ENCODE data around the gene PROC.

The PROC gene

GRCh38 chr2:127456960-127457359 is 38.7 kb downstream of the PROC start:
- no peak for DNase-seq (ENCODE audit: low spot score)

- no peak for DNase-seq (ENCODE audit: low spot score)
Measured at GRCh38 chr2:127462461-127462860, 44.2 kb downstream of the PROC start.

- DNase-seq (ENCODE audit: low spot score), result no peak
Measured at GRCh38 chr2:127463155-127463991, 45.1 kb downstream of the PROC start.

- no peak for DNase-seq (ENCODE audit: low spot score)
Measured at GRCh38 chr2:127464470-127465257, 46.4 kb downstream of the PROC start.

- no peak for DNase-seq (ENCODE audit: low spot score)
Measured at GRCh38 chr2:127465258-127465657, 47.0 kb downstream of the PROC start.

- no peak for DNase-seq (ENCODE audit: low spot score)
Measured at GRCh38 chr2:127469051-127469450, 50.8 kb downstream of the PROC start.

- DNase-seq (ENCODE audit: low spot score), result no peak
Measured at GRCh38 chr2:127469974-127470373, 51.7 kb downstream of the PROC start.

GRCh38 chr2:127471286-127471988 is 53.2 kb downstream of the PROC start:
- DNase-seq (ENCODE audit: low spot score), result no peak

- no peak for DNase-seq (ENCODE audit: low spot score)
Measured at GRCh38 chr2:127472268-127472667, 54.0 kb downstream of the PROC start.

GRCh38 chr2:127475788-127476187 is 57.6 kb downstream of the PROC start:
- DNase-seq (ENCODE audit: low spot score), result no peak
